ENCODE results near the gene CDC23. TPM values are rescaled to one million over a fixed set of nuclear protein-coding genes. Genes with fewer than 3 reads are reported as not detected.

Gene CDC23
- total and polyA plus RNA-seq, 2 of the 8 experiments (the other 6 are each of a cell fraction or from before 2014, with no cell fraction given) = 32.6 to 45.7 TPM

- peaks cover 0 to 6% (median 4%) of the 10 kb centered on the region in 4 experiments; a peak in 5 of 7 replicates for H3K4me1 ChIP-seq (replicated peaks in 1 of 4; ENCODE audit: control insufficient read depth in 3 of 4, insufficient read depth in 4 of 4, low read length in 3 of 4)
- peak overlapping the region; percentile 38 for H4K91ac ChIP-seq (replicated peaks; ENCODE audit: insufficient read length, low read length)
- no peak overlapping the region for H3K4me3 ChIP-seq (ENCODE audit: extremely low read depth in 1 of 4, insufficient read depth in 2 of 4, low read depth in 3 of 4, low read length in 4 of 4)
- ChIA-PET CTCF (ENCODE audit: partially characterized antibody) (interaction anchor here (0.5 to 2.9 kb wide), 6 partner anchors 18 to 169 kb away, joined by 3 to 9 read pairs (median 6); no protein-coding TSS in a partner anchor), POLR2A (ENCODE audit: partially characterized antibody) (interaction anchor here (1.5 to 2.4 kb wide), 4 partner anchors 18 to 92 kb away, joined by 3 to 5 read pairs (median 4); partner anchors contain the start of genes BRD8, FAM53C and KIF20A)
- no peak overlapping the region for H3K18ac ChIP-seq (ENCODE audit: extremely low read depth, low read length)
- H3K4ac ChIP-seq (replicated peaks; ENCODE audit: insufficient read length, low read depth, low read length) = no peak overlapping the region
- FAIRE-seq (peak; percentile 50), DNase-seq (ENCODE audit: low read depth in 1 of 2, low spot score in 2 of 2) (no peak)
- no peaks in the 10 kb centered on the region for H3K9me3 ChIP-seq (ENCODE audit: insufficient read depth in 2 of 2, low read depth in 1 of 2, low read length in 1 of 2)
- H2AK5ac ChIP-seq (ENCODE audit: low read depth, low read length) = 0 out of 2 replicates have a peak overlapping the region, but pooled peaks have one; percentile 6
- no peak overlapping the region for H3K23ac ChIP-seq (ENCODE audit: insufficient read length)
- H2BK12ac ChIP-seq (ENCODE audit: low read depth, low read length) = peak overlapping the region; percentile 68; the same call in 1 of the 2 replicates
- H3K4me2 ChIP-seq (ENCODE audit: insufficient read depth in 1 of 2, low read depth in 2 of 2, low read length in 2 of 2) = peak overlapping the region in 1 of 2 experiments; percentile 1; a peak in 1 of 4 replicates
- H3K27me3 ChIP-seq (replicated peaks in 1 of 4; ENCODE audit: control insufficient read depth in 3 of 4, extremely low read depth in 1 of 4, insufficient read depth in 3 of 4, low read length in 3 of 4) = peaks cover 9 to 23% (median 21%) of the 10 kb centered on the region in 4 experiments
- no peak overlapping the region for H2AFZ ChIP-seq (ENCODE audit: low read length)
- H3K56ac ChIP-seq (replicated peaks; ENCODE audit: insufficient read length, low read depth, low read length) = no peak overlapping the region
- no peak overlapping the region for H3K27ac ChIP-seq (ENCODE audit: low read depth, low read length)
- H4K20me1 ChIP-seq (replicated peaks in 1 of 2; ENCODE audit: control insufficient read depth in 1 of 2, insufficient read depth in 2 of 2, low read length in 2 of 2) = no peaks in the 10 kb centered on the region
- no peaks in the 10 kb centered on the region for H3K79me2 ChIP-seq (ENCODE audit: control insufficient read depth in 1 of 2, insufficient read depth in 2 of 2, low read length in 2 of 2)
- no peak overlapping the region for H3K14ac ChIP-seq (ENCODE audit: insufficient read length)
- H3K9ac ChIP-seq (replicated peaks in 1 of 4; ENCODE audit: extremely low read depth in 1 of 4, low read depth in 3 of 4, low read length in 3 of 4) = 0 out of 7 replicates have a peak overlapping the region, but pooled peaks of 1 of the 4 experiments have one; percentile 8
- H2BK5ac ChIP-seq (ENCODE audit: low read depth, low read length) = no peak overlapping the region
- H3K36me3 ChIP-seq (ENCODE audit: control insufficient read depth in 2 of 4, insufficient read depth in 4 of 4, low read length in 3 of 4) = no peaks in the 10 kb centered on the region
- no peaks in the 10 kb centered on the region for H3K79me1 ChIP-seq (ENCODE audit: low read depth, low read length)
- H2BK120ac ChIP-seq (replicated peaks; ENCODE audit: low read depth, low read length) = no peak overlapping the region
- no peak overlapping the region for H2BK20ac ChIP-seq (ENCODE audit: low read length)
- H4K8ac ChIP-seq (ENCODE audit: extremely low read depth, insufficient read depth, low read length) = no peak overlapping the region
- 55% methylated on average over 1 of the region's 1 CpG; no CpG with 5 or more reads in 1 of the 2 experiments for WGBS, 2 experiments (ENCODE audit: extremely low coverage in 1 of 2, insufficient coverage in 1 of 2, insufficient read length in 1 of 2, insufficient replicate concordance in 2 of 2, low coverage in 1 of 2, low lambda C conversion rate in 2 of 2, missing lambda C conversion rate in 1 of 2)
- H4K5ac ChIP-seq (ENCODE audit: insufficient read length, low read depth, low read length) = no peak overlapping the region
- no peak overlapping the region for H2BK15ac ChIP-seq (ENCODE audit: low read length)
- H3K23me2 ChIP-seq (ENCODE audit: low read depth, low read length) = peaks cover 5% of the 10 kb centered on the region
- TF ChIP-seq CEBPB (IDR thresholded peaks at IDR 0.05; ENCODE audit: low read depth, low read length) = no peak
- TF ChIP-seq GTF2F1 (IDR thresholded peaks at IDR 0.05; ENCODE audit: borderline replicate concordance, low read depth, low read length) = no peak
- TF ChIP-seq KDM4A (IDR thresholded peaks at IDR 0.05; ENCODE audit: low read depth, low read length, severe bottlenecking) = no peak
- TF ChIP-seq SP1 (IDR thresholded peaks at IDR 0.05; ENCODE audit: low read depth, low read length) = 0 out of 2 replicates have a peak, but pooled peaks have one; percentile 28
- TF ChIP-seq KDM5A (IDR thresholded peaks at IDR 0.05; ENCODE audit: low read length) = no peak
- TF ChIP-seq, protein P1, sequence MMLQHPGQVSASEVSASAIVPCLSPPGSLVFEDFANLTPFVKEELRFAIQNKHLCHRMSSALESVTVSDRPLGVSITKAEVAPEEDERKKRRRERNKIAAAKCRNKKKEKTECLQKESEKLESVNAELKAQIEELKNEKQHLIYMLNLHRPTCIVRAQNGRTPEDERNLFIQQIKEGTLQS (IDR thresholded peaks at IDR 0.05; ENCODE audit: insufficient read depth, low read depth, low read length) = no peak
- TF ChIP-seq BRCA1 (IDR thresholded peaks at IDR 0.05; ENCODE audit: low read depth, low read length) = no peak
- TF ChIP-seq TEAD4 (IDR thresholded peaks at IDR 0.05; ENCODE audit: low read depth, low read length) = 0 out of 2 replicates have a peak, but pooled peaks have one; percentile 47
- TF ChIP-seq FOSL1 (IDR thresholded peaks at IDR 0.05; ENCODE audit: insufficient read depth, low read depth, low read length) = no peak
- TF ChIP-seq JUND (IDR thresholded peaks at IDR 0.05; ENCODE audit: low read length) = no peak
- TF ChIP-seq USF2 (IDR thresholded peaks at IDR 0.05; ENCODE audit: low read length) = no peak
- no peak for TF ChIP-seq TBP (IDR thresholded peaks at IDR 0.05; ENCODE audit: low read depth, low read length)
- TF ChIP-seq POLR2A (IDR thresholded peaks at IDR 0.05; ENCODE audit: control extremely low read depth in 1 of 2, low read depth in 2 of 2, low read length in 2 of 2) = no peak
These were observed 32.6 kb upstream of the CDC23 start for GRCh38 chr5:138245717-138246116.
